GM21529 (cell line): ENCODE measurements around the gene CACNA1I.

ENCODE experiments used
- ATAC-seq: cut with Tn5 transposase; IDR thresholded peaks from one replicate; pipeline ENCODE4 v1.9.1; 2021; ENCODE audit not compliant: unreplicated experiment

Gene CACNA1I

GRCh38 chr22:39535357-39535725, 35.2 kb upstream of the CACNA1I start:
- ATAC-seq: no peak

- ATAC-seq: no peak
These were observed 34.6 kb upstream of the CACNA1I start for GRCh38 chr22:39535831-39536449.

GRCh38 chr22:39536711-39537110, 33.8 kb upstream of the CACNA1I start:
- no peak for ATAC-seq

GRCh38 chr22:39537975-39538374, 32.6 kb upstream of the CACNA1I start:
- no peak for ATAC-seq

- ATAC-seq: no peak
These were observed 27.5 kb upstream of the CACNA1I start for GRCh38 chr22:39543095-39543494.

- ATAC-seq: no peak
These were observed 24.9 kb upstream of the CACNA1I start for GRCh38 chr22:39545386-39546365.

GRCh38 chr22:39546889-39547586, 23.5 kb upstream of the CACNA1I start:
- ATAC-seq: no peak

GRCh38 chr22:39547587-39547947, 23.0 kb upstream of the CACNA1I start:
- ATAC-seq: no peak

- ATAC-seq: no peak
These were observed 17.1 kb upstream of the CACNA1I start for GRCh38 chr22:39553429-39553828.

- ATAC-seq: no peak
These were observed 16.4 kb upstream of the CACNA1I start for GRCh38 chr22:39554151-39554550.

GRCh38 chr22:39556970-39557841, 13.3 kb upstream of the CACNA1I start:
- no peak for ATAC-seq

- no peak for ATAC-seq
These were observed 12.3 kb upstream of the CACNA1I start for GRCh38 chr22:39558254-39558727.

GRCh38 chr22:39558950-39559349, 11.6 kb upstream of the CACNA1I start:
- ATAC-seq: no peak

GRCh38 chr22:39559456-39560105, 11.0 kb upstream of the CACNA1I start:
- no peak for ATAC-seq

- ATAC-seq: no peak
These were observed 10.4 kb upstream of the CACNA1I start for GRCh38 chr22:39560127-39560526.

- no peak for ATAC-seq
These were observed 7.6 kb upstream of the CACNA1I start for GRCh38 chr22:39562839-39563489.

GRCh38 chr22:39563571-39564428, 6.8 kb upstream of the CACNA1I start:
- no peak for ATAC-seq

- ATAC-seq: no peak
These were observed 5.1 kb upstream of the CACNA1I start for GRCh38 chr22:39565414-39565944.
